K562 (cell line): ENCODE results near the gene PLXNA3.
"Not testable (repeated sequence)": the region's sequence is repeated elsewhere in the genome, so short reads cannot be mapped to it uniquely, and the experiment has no call there.

ENCODE experiments used
- CTCF ChIP-seq, 3 experiments: IDR thresholded peaks in 2 of 3; conservative IDR thresholded peaks in 1 of 3; 2 replicates each; pipeline ENCODE4 v1.5.1; 2011 to 2012; ENCODE audit warnings: low read length in 3 of 3, mild to moderate bottlenecking in 3 of 3, control low read depth in 2 of 3, improper control_type of control experiment in 1 of 3, inconsistent platforms in 1 of 3, low read depth in 1 of 3, mixed read lengths in 1 of 3, moderate library complexity in 1 of 3; ENCODE audit not compliant: insufficient read depth in 2 of 3
- FUS ChIP-seq: fragments of 200-400 bp; formaldehyde crosslinking; optimal IDR thresholded peaks from 2 replicates; pipeline ENCODE3; 2017; ENCODE audit warnings: low read depth, low read length
- JUN ChIP-seq, 2 experiments: sonication (generic) in 1 of 2; formaldehyde crosslinking in 1 of 2; IDR thresholded peaks; 2 replicates each; pipeline versions ENCODE4 v1.6.1 to v1.8.0; 2012 to 2022; ENCODE audit warnings: borderline replicate concordance in 2 of 2, mild to moderate bottlenecking in 2 of 2, improper control_type of control experiment in 1 of 2, low read depth in 1 of 2, low read length in 1 of 2, missing genetic modification reagents in 1 of 2
- MXI1 ChIP-seq: IDR thresholded peaks from 2 replicates; pipeline ENCODE4 v1.6.1; 2011; ENCODE audit warnings: low read depth, mild to moderate bottlenecking, improper control_type of control experiment, low read length
- NR0B1 ChIP-seq: fragments of 450-650 bp; IDR thresholded peaks from one replicate; pipeline ENCODE4 v1.6.1; 2018; ENCODE audit warnings: mild to moderate bottlenecking, moderate library complexity; ENCODE audit not compliant: partially characterized antibody
- SMARCA4 ChIP-seq: fragments of 450-650 bp; IDR thresholded peaks from 2 replicates; pipeline ENCODE4 v1.6.1; 2016
- ZNF24 ChIP-seq: fragments of 450-650 bp; IDR thresholded peaks from 2 replicates; pipeline ENCODE4 v1.6.1; 2016
- ZNF274 ChIP-seq: IDR thresholded peaks from 2 replicates; pipeline ENCODE4 v1.6.1; 2011; ENCODE audit warnings: low read depth, mild to moderate bottlenecking, low read length, moderate library complexity, borderline replicate concordance
- ZNF75A ChIP-seq: fragments of 450-650 bp; formaldehyde crosslinking; IDR thresholded peaks from 2 replicates; pipeline ENCODE4 v1.4.0; 2020; ENCODE audit warnings: mild to moderate bottlenecking

GRCh38 chrX:154501423-154501822 lies 43.3 kb downstream of the PLXNA3 start:
- not testable (repeated sequence) for TF ChIP-seq ZNF75A (CRISPR knock-in tag); FUS; ZNF24; CTCF (IDR thresholded peaks at IDR 0.05 in 2 of 3, conservative IDR thresholded peaks at IDR 0.05 in 1 of 3; ENCODE audit: insufficient read depth in 2 of 3, low read depth in 1 of 3, low read length in 3 of 3); ZNF274; NR0B1; JUN (CRISPR knock-in tag; IDR thresholded peaks at IDR 0.05; ENCODE audit: borderline replicate concordance); MXI1
- TF ChIP-seq SMARCA4 (peak; percentile 27; the same call in 1 of the 2 replicates), JUN (IDR thresholded peaks at IDR 0.05; ENCODE audit: borderline replicate concordance, low read depth, low read length) (peak; percentile 33; the same call in 1 of the 2 replicates)
